Tibial nerve (tissue), 3 donors: Measurements from ENCODE around the gene CLRN2.

Experiments
- CTCF ChIP-seq, 5 experiments: fragments of 200-600 bp in 3 of 5; fragments of 450-650 bp in 2 of 5; sonication (generic) in 3 of 5; IDR thresholded peaks; one replicate each; pipeline ENCODE4 v1.5.1; 2016 to 2019; ENCODE audit warnings: antibody characterized with exemption in 5 of 5, mild to moderate bottlenecking in 3 of 5, moderate library complexity in 2 of 5
- POLR2A ChIP-seq, 2 donors: fragments of 450-650 bp; IDR thresholded peaks; one replicate each; pipeline ENCODE4 v1.6.1; 2017; ENCODE audit warnings: antibody characterized with exemption in 2 of 2, mild to moderate bottlenecking in 2 of 2, moderate library complexity in 2 of 2

- TF ChIP-seq CTCF (IDR thresholded peaks at IDR 0.05) (no peak), POLR2A (IDR thresholded peaks at IDR 0.05) (no peak)
Measured at GRCh38 chr4:17497890-17498523, 17.0 kb upstream of the CLRN2 start.
